ENCODE results near the gene GLP2R.

Gene GLP2R

DNA sequence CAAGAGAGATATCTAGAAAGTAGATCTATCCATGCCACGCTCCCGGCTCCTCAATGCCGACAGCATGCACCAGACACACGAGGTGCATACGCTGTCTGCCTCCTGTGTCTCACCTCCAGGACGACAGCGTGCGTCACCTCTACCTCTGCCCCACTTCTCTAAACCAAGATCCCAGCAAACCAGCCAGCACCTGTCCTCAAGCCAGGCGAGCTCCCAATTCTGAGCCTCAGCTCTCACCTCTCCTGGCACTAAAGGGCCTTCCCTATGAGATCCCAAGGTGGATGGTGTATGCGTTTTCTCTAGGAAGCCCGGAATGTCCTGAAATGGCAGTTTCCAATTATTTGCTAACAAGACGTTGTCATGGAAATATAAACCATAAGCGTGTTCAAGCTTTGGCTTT lies 115.6 kb downstream of the GLP2R start:
- no peaks in the 10 kb centered on the region for H3K9me3 ChIP-seq (ENCODE audit: severe bottlenecking)
- H3K36me3 ChIP-seq (ENCODE audit: low read depth): no peaks in the 10 kb centered on the region
- DNase-seq (ENCODE audit: low spot score): no peak
- no peak overlapping the region for H3K4me3 ChIP-seq (ENCODE audit: severe bottlenecking)
- no peaks in the 10 kb centered on the region for H3K27me3 ChIP-seq (ENCODE audit: insufficient read depth, poor library complexity, severe bottlenecking)
- H3K4me1 ChIP-seq (ENCODE audit: insufficient read depth, poor library complexity, severe bottlenecking): no peaks in the 10 kb centered on the region
- H3K27ac ChIP-seq (ENCODE audit: poor library complexity, severe bottlenecking): no peak overlapping the region
- no peak for ATAC-seq (ENCODE audit: low read depth)
- TF ChIP-seq, protein P1, sequence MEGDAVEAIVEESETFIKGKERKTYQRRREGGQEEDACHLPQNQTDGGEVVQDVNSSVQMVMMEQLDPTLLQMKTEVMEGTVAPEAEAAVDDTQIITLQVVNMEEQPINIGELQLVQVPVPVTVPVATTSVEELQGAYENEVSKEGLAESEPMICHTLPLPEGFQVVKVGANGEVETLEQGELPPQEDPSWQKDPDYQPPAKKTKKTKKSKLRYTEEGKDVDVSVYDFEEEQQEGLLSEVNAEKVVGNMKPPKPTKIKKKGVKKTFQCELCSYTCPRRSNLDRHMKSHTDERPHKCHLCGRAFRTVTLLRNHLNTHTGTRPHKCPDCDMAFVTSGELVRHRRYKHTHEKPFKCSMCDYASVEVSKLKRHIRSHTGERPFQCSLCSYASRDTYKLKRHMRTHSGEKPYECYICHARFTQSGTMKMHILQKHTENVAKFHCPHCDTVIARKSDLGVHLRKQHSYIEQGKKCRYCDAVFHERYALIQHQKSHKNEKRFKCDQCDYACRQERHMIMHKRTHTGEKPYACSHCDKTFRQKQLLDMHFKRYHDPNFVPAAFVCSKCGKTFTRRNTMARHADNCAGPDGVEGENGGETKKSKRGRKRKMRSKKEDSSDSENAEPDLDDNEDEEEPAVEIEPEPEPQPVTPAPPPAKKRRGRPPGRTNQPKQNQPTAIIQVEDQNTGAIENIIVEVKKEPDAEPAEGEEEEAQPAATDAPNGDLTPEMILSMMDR (IDR thresholded peaks at IDR 0.05; ENCODE audit: poor library complexity, severe bottlenecking): no peak
